Endodermal cell (in vitro differentiated cells): ENCODE results near the gene PER1. TPM values are rescaled to one million over a fixed set of nuclear protein-coding genes. Genes with fewer than 3 reads are reported as not detected.
A peak's percentile ranks its signal among the peaks of the same experiment; 100 is the strongest.

ENCODE experiments used
- DNase-seq: peaks from one replicate; pipeline ENCODE4 v3.0.0-alpha.2; 2017
- H3K27ac ChIP-seq: 2 replicates; pipeline ENCODE4 v1.5.1; 2013; ENCODE audit warnings: mild to moderate bottlenecking, low read depth, low read length, moderate library complexity
- H3K27me3 ChIP-seq: 2 replicates; pipeline ENCODE4 v1.6.1; 2013; ENCODE audit warnings: mild to moderate bottlenecking, low read length, moderate library complexity; ENCODE audit not compliant: insufficient read depth, control insufficient read depth, poor library complexity, severe bottlenecking
- H3K36me3 ChIP-seq: 2 replicates; pipeline ENCODE4 v1.7.0; 2013; ENCODE audit warnings: mild to moderate bottlenecking, low read length, moderate library complexity; ENCODE audit not compliant: control insufficient read depth, insufficient read depth
- H3K4me1 ChIP-seq: one replicate; pipeline ENCODE4 v1.7.0; 2013; ENCODE audit warnings: low read length; ENCODE audit not compliant: control insufficient read depth, insufficient read depth
- H3K4me3 ChIP-seq: 2 replicates; pipeline ENCODE4 v1.5.1; 2013; ENCODE audit warnings: mild to moderate bottlenecking, low read length, moderate library complexity
- H3K9ac ChIP-seq: 2 replicates; pipeline ENCODE4 v1.6.1; 2013; ENCODE audit warnings: mild to moderate bottlenecking, low read length, moderate library complexity; ENCODE audit not compliant: poor library complexity, severe bottlenecking; ENCODE audit errors: extremely low read depth
- H3K9me3 ChIP-seq: 2 replicates; pipeline ENCODE4 v1.6.1; 2013; ENCODE audit warnings: mild to moderate bottlenecking, low read length, moderate library complexity; ENCODE audit not compliant: control insufficient read depth
- H3K27ac Mint-ChIP-seq: 2 replicates; pipeline ENCODE4 v1.8.0; 2020; ENCODE audit warnings: mixed read lengths
- H3K27me3 Mint-ChIP-seq: 2 replicates; pipeline ENCODE4 v1.8.0; 2021; ENCODE audit warnings: mild to moderate bottlenecking, mixed read lengths; ENCODE audit not compliant: insufficient read depth
- H3K36me3 Mint-ChIP-seq: 2 replicates; pipeline ENCODE4 v1.8.0; 2020; ENCODE audit warnings: low read depth, mixed read lengths
- H3K4me1 Mint-ChIP-seq: 2 replicates; pipeline ENCODE4 v1.8.0; 2020; ENCODE audit warnings: mixed read lengths
- H3K4me3 Mint-ChIP-seq: 2 replicates; pipeline ENCODE4 v1.8.0; 2020; ENCODE audit warnings: mild to moderate bottlenecking, moderate library complexity, mixed read lengths
- H3K9me3 Mint-ChIP-seq: 2 replicates; pipeline ENCODE4 v1.8.0; 2020; ENCODE audit warnings: mild to moderate bottlenecking, mixed read lengths
- WGBS, 2 experiments: methylation state at CpG; one replicate each; pipeline versions ENCODE4 v1.1.5 to v1.1.7; 2013; ENCODE audit warnings: missing lambda C conversion rate in 2 of 2, mixed read lengths in 1 of 2; ENCODE audit not compliant: insufficient coverage in 1 of 2, insufficient read length in 1 of 2; 5-methylcytosine and 5-hydroxymethylcytosine counted together
- total RNA-seq, 2 donors: library from RNA; stranded (reverse); fragmentation: NEBNext Ultra II Directional in 1 of 2; extraction: Animal tissue kit (Norgen Biotek cat#: 25700) in 1 of 2; gene quantifications; 2 replicates in 1 of 2; 3 replicates in 1 of 2; pipeline ENCODE4 v1.2.1, GENCODE V29; 2021
- TF ChIP-seq, protein P1 (sequence below): fragments of 200-600 bp; sonication (generic); conservative IDR thresholded peaks from 2 replicates; pipeline ENCODE4 v1.5.0; 2021; ENCODE audit warnings: antibody characterized with exemption, mild to moderate bottlenecking

The PER1 gene
- total RNA-seq, 2 donors from 2014 or later, result 38.3 to 53.7 TPM

DNA sequence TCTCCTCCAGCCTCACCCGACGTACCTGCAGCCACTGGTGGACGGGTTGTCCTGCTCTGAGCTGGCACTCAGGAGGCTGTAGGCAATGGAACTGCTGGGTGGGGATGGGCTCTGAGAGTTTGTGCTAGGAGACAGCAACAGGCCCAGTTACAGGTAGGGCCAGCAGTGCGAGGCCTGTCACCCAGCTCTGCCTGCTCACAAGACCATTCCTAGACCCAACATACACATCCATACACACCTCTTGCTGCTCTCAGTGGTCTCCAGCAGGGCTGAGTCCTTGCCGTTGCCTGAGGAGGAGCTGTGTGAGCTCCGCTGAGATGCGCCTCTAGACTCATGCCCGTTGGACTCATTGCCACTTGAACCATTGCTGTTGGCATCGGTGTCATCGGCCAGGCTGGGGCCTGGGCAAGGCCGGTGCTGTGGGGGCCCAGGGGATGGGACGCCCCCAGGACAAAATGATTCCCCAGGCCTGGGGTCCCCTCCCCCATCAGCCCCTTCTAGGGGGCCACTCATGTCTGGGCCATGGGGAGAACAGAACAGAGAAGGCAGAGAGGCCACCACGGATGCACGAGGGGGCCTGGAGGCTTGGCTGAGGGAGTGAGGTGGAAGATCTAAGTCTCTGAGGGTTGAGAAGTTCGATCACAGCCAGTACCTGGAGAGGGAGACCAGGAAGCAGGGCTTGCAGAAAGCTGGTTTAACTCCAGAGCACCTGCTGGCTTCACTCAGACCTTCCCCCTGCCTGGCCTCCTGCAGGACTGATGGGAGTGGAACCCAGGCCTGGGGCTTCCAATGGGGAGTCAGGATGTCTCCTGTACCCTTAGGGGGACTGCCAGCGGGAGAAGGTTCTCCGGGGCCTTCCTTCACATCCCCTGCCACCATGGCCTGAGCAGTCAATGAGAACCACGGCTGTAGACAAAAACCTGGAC, 1.7 kb downstream of the PER1 start:
- H3K4me1 Mint-ChIP-seq, result peaks cover 11% of the 10 kb centered on the region
- WGBS, 2 experiments, result 89 to 91% methylated on average over 12 to 18 of the region's 18 CpGs
- H3K36me3 ChIP-seq, result peaks cover 48% of the 10 kb centered on the region
- no peak overlapping the region for H3K27ac Mint-ChIP-seq
- H3K36me3 Mint-ChIP-seq, result peaks cover 32% of the 10 kb centered on the region
- H3K27me3 Mint-ChIP-seq, result no peaks in the 10 kb centered on the region
- peak overlapping the region; percentile 80 for H3K9ac ChIP-seq
- no peaks in the 10 kb centered on the region for H3K27me3 ChIP-seq
- no peaks in the 10 kb centered on the region for H3K9me3 Mint-ChIP-seq
- peak overlapping the region; percentile 58 for H3K27ac ChIP-seq
- no peaks in the 10 kb centered on the region for H3K9me3 ChIP-seq
- peak overlapping the region; percentile 93 for H3K4me3 ChIP-seq
- H3K4me1 ChIP-seq, result peaks cover under 1% of the 10 kb centered on the region
- no peak for DNase-seq
- no peak overlapping the region for H3K4me3 Mint-ChIP-seq
- TF ChIP-seq, protein P1, sequence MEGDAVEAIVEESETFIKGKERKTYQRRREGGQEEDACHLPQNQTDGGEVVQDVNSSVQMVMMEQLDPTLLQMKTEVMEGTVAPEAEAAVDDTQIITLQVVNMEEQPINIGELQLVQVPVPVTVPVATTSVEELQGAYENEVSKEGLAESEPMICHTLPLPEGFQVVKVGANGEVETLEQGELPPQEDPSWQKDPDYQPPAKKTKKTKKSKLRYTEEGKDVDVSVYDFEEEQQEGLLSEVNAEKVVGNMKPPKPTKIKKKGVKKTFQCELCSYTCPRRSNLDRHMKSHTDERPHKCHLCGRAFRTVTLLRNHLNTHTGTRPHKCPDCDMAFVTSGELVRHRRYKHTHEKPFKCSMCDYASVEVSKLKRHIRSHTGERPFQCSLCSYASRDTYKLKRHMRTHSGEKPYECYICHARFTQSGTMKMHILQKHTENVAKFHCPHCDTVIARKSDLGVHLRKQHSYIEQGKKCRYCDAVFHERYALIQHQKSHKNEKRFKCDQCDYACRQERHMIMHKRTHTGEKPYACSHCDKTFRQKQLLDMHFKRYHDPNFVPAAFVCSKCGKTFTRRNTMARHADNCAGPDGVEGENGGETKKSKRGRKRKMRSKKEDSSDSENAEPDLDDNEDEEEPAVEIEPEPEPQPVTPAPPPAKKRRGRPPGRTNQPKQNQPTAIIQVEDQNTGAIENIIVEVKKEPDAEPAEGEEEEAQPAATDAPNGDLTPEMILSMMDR, result no peak

GRCh38 chr17:8149419-8150193, 2.6 kb downstream of the PER1 start:
- Mint-ChIP-seq H3K27me3 (no peaks in the 10 kb centered on the region), H3K4me1 (peaks cover 11% of the 10 kb centered on the region), H3K4me3 (no peak overlapping the region), H3K27ac (no peak overlapping the region), H3K9me3 (no peaks in the 10 kb centered on the region), H3K36me3 (peaks cover 38% of the 10 kb centered on the region)
- Histone ChIP-seq H3K9me3 (no peaks in the 10 kb centered on the region), H3K9ac (no peak overlapping the region), H3K4me3 (no peak overlapping the region), H3K27me3 (no peaks in the 10 kb centered on the region), H3K36me3 (peaks cover 53% of the 10 kb centered on the region), H3K27ac (no peak overlapping the region), H3K4me1 (no peaks in the 10 kb centered on the region)
- TF ChIP-seq, protein P1, result no peak
- 93 to 97% methylated on average over 22 to 29 of the region's 29 CpGs for WGBS, 2 experiments
- no peak for DNase-seq

DNA sequence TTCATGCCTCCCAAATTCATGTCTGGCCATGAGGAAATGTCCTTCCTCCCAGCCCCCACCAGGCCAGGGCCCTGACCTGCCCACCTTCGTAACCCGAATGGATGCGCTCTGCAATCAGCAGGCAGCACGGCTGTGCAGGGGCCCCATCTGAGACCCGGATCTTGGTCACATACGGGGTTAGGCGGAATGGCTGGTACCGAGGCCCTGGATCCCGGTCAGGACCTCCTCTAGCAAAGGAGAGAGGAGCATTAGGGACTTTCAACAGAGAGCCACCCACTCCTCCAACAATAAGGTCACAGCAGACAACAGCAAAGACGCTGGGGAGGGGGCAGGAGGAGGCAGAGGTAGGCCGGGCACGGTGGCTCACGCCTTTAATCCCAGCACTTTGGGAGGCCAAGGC, 3.6 kb downstream of the PER1 start:
- TF ChIP-seq, protein P1, result no peak
- H3K27ac ChIP-seq, result no peak overlapping the region
- H3K9ac ChIP-seq, result no peak overlapping the region
- H3K36me3 ChIP-seq, result peaks cover 53% of the 10 kb centered on the region
- Mint-ChIP-seq H3K27ac (no peak overlapping the region), H3K4me3 (no peak overlapping the region), H3K4me1 (peaks cover 10% of the 10 kb centered on the region), H3K36me3 (peaks cover 38% of the 10 kb centered on the region), H3K9me3 (no peaks in the 10 kb centered on the region), H3K27me3 (no peaks in the 10 kb centered on the region)
- H3K27me3 ChIP-seq, result no peaks in the 10 kb centered on the region
- no peaks in the 10 kb centered on the region for H3K4me1 ChIP-seq
- H3K9me3 ChIP-seq, result no peaks in the 10 kb centered on the region
- H3K4me3 ChIP-seq, result no peak overlapping the region
- no peak for DNase-seq
- WGBS, 2 experiments, result 85 to 94% methylated on average over 8 of the region's 13 CpGs
